Neural cell (in vitro differentiated cells): Measurements from ENCODE around the gene AFTPH. TPM values are rescaled to one million over a fixed set of nuclear protein-coding genes. Genes with fewer than 3 reads are reported as not detected.

ENCODE experiments used
- H2AFZ ChIP-seq: fragments of 200-600, 300-800 bp; sonication (generic), shearing (Covaris generic); 2 replicates; pipeline ENCODE4 v1.6.0; 2014; ENCODE audit warnings: low read depth, mild to moderate bottlenecking, antibody characterized with exemption, low read length, moderate library complexity
- H3F3A ChIP-seq: fragments of 200-600 bp; shearing (Covaris generic); 2 replicates; pipeline ENCODE4 v1.6.1; 2016; ENCODE audit warnings: mild to moderate bottlenecking, moderate library complexity, mixed read lengths, antibody characterized with exemption, low read length; ENCODE audit not compliant: insufficient read depth, poor library complexity, severe bottlenecking
- H3K27ac ChIP-seq: fragments of 200-600, 300-800 bp; sonication (generic), shearing (Covaris generic); 2 replicates; pipeline ENCODE4 v1.5.1; 2014; ENCODE audit warnings: mild to moderate bottlenecking, low read length, moderate library complexity
- H3K27me3 ChIP-seq: fragments of 300-800, 200-600 bp; sonication (generic), shearing (Covaris generic); 2 replicates; pipeline ENCODE4 v1.6.0; 2014; ENCODE audit warnings: mild to moderate bottlenecking, low read depth, low read length, moderate library complexity; ENCODE audit not compliant: insufficient read depth
- H3K36me3 ChIP-seq: fragments of 300-800, 200-600 bp; sonication (generic), shearing (Covaris generic); 2 replicates; pipeline ENCODE4 v1.5.1; 2014; ENCODE audit warnings: mild to moderate bottlenecking, antibody characterized with exemption, low read length, moderate library complexity; ENCODE audit not compliant: insufficient read depth
- H3K4me2 ChIP-seq: fragments of 300-800, 200-600 bp; sonication (generic), shearing (Covaris generic); 2 replicates; pipeline ENCODE4 v1.6.0; 2014; ENCODE audit warnings: mild to moderate bottlenecking, low read length
- H3K4me3 ChIP-seq: fragments of 300-800, 200-600 bp; sonication (generic), shearing (Covaris generic); 2 replicates; pipeline ENCODE4 v1.5.1; 2014; ENCODE audit warnings: mild to moderate bottlenecking, low read length, moderate library complexity
- H3K79me2 ChIP-seq: fragments of 200-600 bp; shearing (Covaris generic); replicated peaks from 2 replicates; pipeline ENCODE4 v1.6.0; 2014; ENCODE audit warnings: mild to moderate bottlenecking, low read length, moderate library complexity; ENCODE audit not compliant: insufficient read depth
- H3K9ac ChIP-seq: fragments of 300-800, 200-600 bp; sonication (generic), shearing (Covaris generic); 2 replicates; pipeline ENCODE4 v1.6.1; 2016; ENCODE audit warnings: mild to moderate bottlenecking, low read length, mixed read lengths
- H3K9me2 ChIP-seq: fragments of 200-600 bp; shearing (Covaris generic); 2 replicates; pipeline ENCODE4 v1.6.1; 2016; ENCODE audit warnings: mild to moderate bottlenecking, low read length, mixed read lengths; ENCODE audit not compliant: insufficient read depth
- H3K9me3 ChIP-seq: fragments of 200-600, 300-800 bp; sonication (generic), shearing (Covaris generic); 2 replicates; pipeline ENCODE4 v1.6.1; 2016; ENCODE audit warnings: mild to moderate bottlenecking, mixed run types, low read length, moderate library complexity, mixed read lengths
- H4K20me1 ChIP-seq: fragments of 200-600 bp; shearing (Covaris generic); 2 replicates; pipeline ENCODE4 v1.6.1; 2016; ENCODE audit warnings: mild to moderate bottlenecking, mixed run types; ENCODE audit not compliant: insufficient read depth
- EP300 ChIP-seq: fragments of 450-650 bp; conservative IDR thresholded peaks from 2 replicates; pipeline ENCODE4 v1.6.1; 2014; ENCODE audit warnings: antibody characterized with exemption, mild to moderate bottlenecking, moderate library complexity; ENCODE audit not compliant: poor library complexity, severe bottlenecking
- EZH2 ChIP-seq: fragments of 200-600, 300-800 bp; shearing (Covaris generic), sonication (generic); IDR thresholded peaks from 2 replicates; pipeline ENCODE4 v1.6.1; 2014; ENCODE audit warnings: antibody characterized with exemption, low read length, borderline replicate concordance, mild to moderate bottlenecking; ENCODE audit not compliant: insufficient read depth, poor library complexity, severe bottlenecking
- MXI1 ChIP-seq: fragments of 450-650 bp; conservative IDR thresholded peaks from 2 replicates; pipeline ENCODE4 v1.6.1; 2014; ENCODE audit warnings: antibody characterized with exemption, mild to moderate bottlenecking; ENCODE audit not compliant: poor library complexity, severe bottlenecking
- POLR2AphosphoS5 ChIP-seq: IDR thresholded peaks from 2 replicates; pipeline ENCODE4 v1.6.1; 2012
- RAD21 ChIP-seq: fragments of 450-650 bp; conservative IDR thresholded peaks from 2 replicates; pipeline ENCODE4 v1.6.1; 2014; ENCODE audit warnings: antibody characterized with exemption, mild to moderate bottlenecking, moderate library complexity
- SMC3 ChIP-seq: fragments of 450-650 bp; conservative IDR thresholded peaks from 2 replicates; pipeline ENCODE4 v1.6.1; 2014; ENCODE audit warnings: antibody characterized with exemption, mild to moderate bottlenecking, moderate library complexity; ENCODE audit not compliant: poor library complexity
- TAF1 ChIP-seq: IDR thresholded peaks from 2 replicates; pipeline ENCODE4 v1.6.1; 2012; ENCODE audit warnings: low read depth
- polyA plus RNA-seq: library from polyadenylated mRNA; depleted of rRNA; stranded (reverse); fragments of >200 nt; gene quantifications from 2 replicates; pipeline ENCODE4 v1.2.3, GENCODE V29; 2014
- TF ChIP-seq, protein P1 (sequence below): fragments of 450-650 bp; IDR thresholded peaks from 2 replicates; pipeline ENCODE4 v1.5.1; 2014; ENCODE audit warnings: antibody characterized with exemption, mild to moderate bottlenecking, moderate library complexity; ENCODE audit not compliant: poor library complexity, severe bottlenecking
- TF ChIP-seq, protein P2 (sequence below): IDR thresholded peaks from 2 replicates; pipeline ENCODE4 v1.6.1; 2012; ENCODE audit warnings: borderline replicate concordance

AFTPH gene
- polyA plus RNA-seq, 1 donor from 2014 or later: 63.0 TPM

DNA sequence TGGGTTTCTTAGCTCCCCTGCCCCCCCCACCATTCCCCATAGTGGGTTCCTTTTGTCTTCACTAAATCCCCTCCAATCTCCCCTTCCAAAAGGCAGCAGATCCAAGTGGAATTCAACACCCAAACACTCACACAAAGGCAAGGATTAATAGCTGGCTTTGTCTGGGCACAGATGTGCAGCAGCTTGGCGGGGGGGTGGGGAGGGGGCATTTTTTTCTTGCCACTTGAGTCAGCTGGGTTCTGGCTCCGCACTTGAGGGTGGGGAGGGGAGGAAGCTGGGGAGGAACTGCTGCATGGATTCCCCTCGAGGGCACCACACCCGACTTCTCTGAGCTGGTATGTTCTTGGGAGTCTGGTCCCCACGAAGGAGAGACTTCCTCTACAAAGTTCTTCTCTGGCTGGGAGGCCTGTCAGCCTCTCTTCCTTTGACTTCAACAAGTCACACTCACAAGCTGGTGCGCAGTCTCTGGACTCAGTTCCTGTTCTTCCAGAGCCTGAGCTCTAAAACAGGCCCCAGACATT, 93.6 kb downstream of the AFTPH start:
- H3K4me3 ChIP-seq: no peak overlapping the region
- H3K9me3 ChIP-seq: no peaks in the 10 kb centered on the region
- H3K27me3 ChIP-seq: no peaks in the 10 kb centered on the region
- TF ChIP-seq EZH2 (no peak), TAF1 (no peak), MXI1 (no peak), SMC3 (no peak), RAD21 (no peak), EP300 (no peak), POLR2AphosphoS5 (no peak)
- TF ChIP-seq, protein P1, sequence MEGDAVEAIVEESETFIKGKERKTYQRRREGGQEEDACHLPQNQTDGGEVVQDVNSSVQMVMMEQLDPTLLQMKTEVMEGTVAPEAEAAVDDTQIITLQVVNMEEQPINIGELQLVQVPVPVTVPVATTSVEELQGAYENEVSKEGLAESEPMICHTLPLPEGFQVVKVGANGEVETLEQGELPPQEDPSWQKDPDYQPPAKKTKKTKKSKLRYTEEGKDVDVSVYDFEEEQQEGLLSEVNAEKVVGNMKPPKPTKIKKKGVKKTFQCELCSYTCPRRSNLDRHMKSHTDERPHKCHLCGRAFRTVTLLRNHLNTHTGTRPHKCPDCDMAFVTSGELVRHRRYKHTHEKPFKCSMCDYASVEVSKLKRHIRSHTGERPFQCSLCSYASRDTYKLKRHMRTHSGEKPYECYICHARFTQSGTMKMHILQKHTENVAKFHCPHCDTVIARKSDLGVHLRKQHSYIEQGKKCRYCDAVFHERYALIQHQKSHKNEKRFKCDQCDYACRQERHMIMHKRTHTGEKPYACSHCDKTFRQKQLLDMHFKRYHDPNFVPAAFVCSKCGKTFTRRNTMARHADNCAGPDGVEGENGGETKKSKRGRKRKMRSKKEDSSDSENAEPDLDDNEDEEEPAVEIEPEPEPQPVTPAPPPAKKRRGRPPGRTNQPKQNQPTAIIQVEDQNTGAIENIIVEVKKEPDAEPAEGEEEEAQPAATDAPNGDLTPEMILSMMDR: no peak
- TF ChIP-seq, protein P2, sequence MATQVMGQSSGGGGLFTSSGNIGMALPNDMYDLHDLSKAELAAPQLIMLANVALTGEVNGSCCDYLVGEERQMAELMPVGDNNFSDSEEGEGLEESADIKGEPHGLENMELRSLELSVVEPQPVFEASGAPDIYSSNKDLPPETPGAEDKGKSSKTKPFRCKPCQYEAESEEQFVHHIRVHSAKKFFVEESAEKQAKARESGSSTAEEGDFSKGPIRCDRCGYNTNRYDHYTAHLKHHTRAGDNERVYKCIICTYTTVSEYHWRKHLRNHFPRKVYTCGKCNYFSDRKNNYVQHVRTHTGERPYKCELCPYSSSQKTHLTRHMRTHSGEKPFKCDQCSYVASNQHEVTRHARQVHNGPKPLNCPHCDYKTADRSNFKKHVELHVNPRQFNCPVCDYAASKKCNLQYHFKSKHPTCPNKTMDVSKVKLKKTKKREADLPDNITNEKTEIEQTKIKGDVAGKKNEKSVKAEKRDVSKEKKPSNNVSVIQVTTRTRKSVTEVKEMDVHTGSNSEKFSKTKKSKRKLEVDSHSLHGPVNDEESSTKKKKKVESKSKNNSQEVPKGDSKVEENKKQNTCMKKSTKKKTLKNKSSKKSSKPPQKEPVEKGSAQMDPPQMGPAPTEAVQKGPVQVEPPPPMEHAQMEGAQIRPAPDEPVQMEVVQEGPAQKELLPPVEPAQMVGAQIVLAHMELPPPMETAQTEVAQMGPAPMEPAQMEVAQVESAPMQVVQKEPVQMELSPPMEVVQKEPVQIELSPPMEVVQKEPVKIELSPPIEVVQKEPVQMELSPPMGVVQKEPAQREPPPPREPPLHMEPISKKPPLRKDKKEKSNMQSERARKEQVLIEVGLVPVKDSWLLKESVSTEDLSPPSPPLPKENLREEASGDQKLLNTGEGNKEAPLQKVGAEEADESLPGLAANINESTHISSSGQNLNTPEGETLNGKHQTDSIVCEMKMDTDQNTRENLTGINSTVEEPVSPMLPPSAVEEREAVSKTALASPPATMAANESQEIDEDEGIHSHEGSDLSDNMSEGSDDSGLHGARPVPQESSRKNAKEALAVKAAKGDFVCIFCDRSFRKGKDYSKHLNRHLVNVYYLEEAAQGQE: no peak
- H3K4me2 ChIP-seq: no peak overlapping the region
- H3F3A ChIP-seq: no peaks in the 10 kb centered on the region
- H3K79me2 ChIP-seq: no peaks in the 10 kb centered on the region
- no peaks in the 10 kb centered on the region for H4K20me1 ChIP-seq
- H3K36me3 ChIP-seq: no peaks in the 10 kb centered on the region
- H2AFZ ChIP-seq: no peak overlapping the region
- H3K9me2 ChIP-seq: no peaks in the 10 kb centered on the region
- H3K27ac ChIP-seq: no peak overlapping the region
- no peak overlapping the region for H3K9ac ChIP-seq

DNA sequence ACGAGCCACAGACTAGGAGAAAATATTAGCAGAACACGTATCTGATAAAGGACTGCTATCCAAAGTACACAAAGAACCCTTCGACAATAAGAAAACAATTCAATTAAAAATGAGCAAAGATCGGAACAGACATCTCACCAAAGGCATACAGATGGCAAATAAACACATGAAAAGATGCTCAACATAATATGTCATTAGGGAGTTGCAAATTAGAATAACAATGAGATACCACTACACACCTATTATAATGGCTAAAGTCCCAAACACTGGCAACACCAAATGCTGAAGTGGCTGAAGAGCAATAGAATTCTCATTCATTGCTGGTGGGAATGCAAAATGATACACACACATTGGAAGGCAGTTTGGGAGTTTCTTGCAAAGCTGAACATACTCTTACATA, 96.5 kb downstream of the AFTPH start:
- no peak for TF ChIP-seq EP300
- TF ChIP-seq, protein P1: no peak
- TF ChIP-seq SMC3: no peak
- TF ChIP-seq RAD21: no peak
- TF ChIP-seq TAF1: no peak
- no peak for TF ChIP-seq POLR2AphosphoS5
- TF ChIP-seq EZH2: no peak
- TF ChIP-seq, protein P2: no peak
- no peak for TF ChIP-seq MXI1
- no peak overlapping the region for H2AFZ ChIP-seq
- no peak overlapping the region for H3K4me3 ChIP-seq
- H3K27ac ChIP-seq: no peak overlapping the region
- no peaks in the 10 kb centered on the region for H3K27me3 ChIP-seq
- no peaks in the 10 kb centered on the region for H3K9me2 ChIP-seq
- no peaks in the 10 kb centered on the region for H3F3A ChIP-seq
- no peaks in the 10 kb centered on the region for H3K36me3 ChIP-seq
- H3K9ac ChIP-seq: no peak overlapping the region
- H3K79me2 ChIP-seq: no peaks in the 10 kb centered on the region
- H3K9me3 ChIP-seq: no peaks in the 10 kb centered on the region
- H3K4me2 ChIP-seq: no peak overlapping the region
- H4K20me1 ChIP-seq: no peaks in the 10 kb centered on the region
